CD4-positive, alpha-beta T cell treated with Interleukin-17A for 4 hours (primary cell): Measurements from ENCODE around the gene PAEP.

Experiments used
- DNase-seq: peaks from one replicate; pipeline ENCODE4 v3.0.0-alpha.2; 2020; ENCODE audit warnings: mixed read lengths

Gene PAEP

DNA sequence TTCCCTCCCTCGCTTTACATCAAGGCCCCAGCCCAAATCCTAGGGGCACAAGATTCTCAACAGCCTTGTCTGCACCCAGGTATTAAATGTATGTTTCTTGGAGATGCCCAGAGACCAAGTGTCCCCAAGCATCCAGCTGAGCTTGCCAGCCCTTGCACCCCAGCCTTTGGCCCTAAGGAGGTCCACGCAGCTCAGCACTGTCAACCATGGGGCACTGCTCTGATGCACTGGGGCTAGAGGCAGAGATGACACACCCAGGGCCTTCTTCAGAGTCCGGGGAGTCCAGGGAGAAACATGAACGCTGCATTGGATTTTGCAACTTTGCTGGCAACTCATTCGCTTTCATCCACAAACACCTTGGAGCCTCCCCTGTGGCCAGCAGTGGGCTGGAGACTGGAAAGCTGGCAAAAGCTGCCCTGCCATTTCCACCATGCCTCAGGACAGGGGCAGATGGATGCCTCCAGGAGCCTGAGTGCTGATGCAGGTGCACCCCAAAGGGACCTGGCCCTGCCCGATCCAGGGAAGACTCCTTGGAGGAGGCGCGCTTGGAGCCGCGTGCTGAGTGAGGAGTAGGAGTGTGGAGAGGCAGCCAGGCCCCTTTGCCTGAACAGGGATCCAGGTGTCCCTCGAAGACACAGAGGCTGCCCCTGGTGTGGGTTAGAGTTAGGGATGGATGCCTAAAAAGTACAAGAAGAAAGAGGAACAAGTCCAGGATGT is 19.3 kb downstream of the PAEP start:
- DNase-seq = no peak

DNA sequence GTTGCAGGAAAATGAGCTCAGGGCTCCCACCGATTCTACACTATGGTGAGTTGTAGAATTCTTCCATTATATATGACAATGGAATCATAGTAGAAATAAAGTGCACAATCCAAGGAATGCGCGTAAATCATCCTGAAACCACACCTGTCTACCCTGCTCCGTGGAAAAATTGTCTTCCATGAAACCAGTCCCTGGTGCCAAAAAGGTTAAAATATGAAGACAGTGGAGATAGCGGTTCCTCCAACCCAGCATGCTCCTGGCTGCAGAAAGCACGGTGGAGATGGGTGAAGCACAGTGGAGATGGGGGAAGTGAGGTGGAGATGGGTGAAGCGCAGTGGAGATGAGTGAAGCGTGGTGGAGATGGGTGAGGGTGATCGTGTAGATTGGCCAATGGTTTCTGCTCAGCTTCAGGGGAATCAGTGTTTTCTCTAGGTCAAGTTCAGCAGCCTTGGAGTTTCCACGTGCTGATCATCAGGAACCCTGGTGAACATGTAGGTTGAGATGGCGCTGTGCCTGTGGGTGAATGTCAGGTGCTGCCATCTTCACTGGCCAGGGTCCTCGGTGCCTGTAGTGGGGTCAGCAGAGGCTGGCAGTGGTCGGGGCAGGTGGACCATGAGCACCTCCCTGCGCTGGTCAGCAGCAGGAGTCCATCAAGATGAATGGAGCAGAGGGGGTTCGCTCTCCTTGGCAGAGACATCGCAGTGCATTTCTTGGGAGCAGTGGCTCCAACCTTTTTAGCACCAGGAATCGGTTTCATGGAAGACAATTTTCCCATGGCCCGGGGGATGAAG is 20.3 kb downstream of the PAEP start:
- no peak for DNase-seq

DNA sequence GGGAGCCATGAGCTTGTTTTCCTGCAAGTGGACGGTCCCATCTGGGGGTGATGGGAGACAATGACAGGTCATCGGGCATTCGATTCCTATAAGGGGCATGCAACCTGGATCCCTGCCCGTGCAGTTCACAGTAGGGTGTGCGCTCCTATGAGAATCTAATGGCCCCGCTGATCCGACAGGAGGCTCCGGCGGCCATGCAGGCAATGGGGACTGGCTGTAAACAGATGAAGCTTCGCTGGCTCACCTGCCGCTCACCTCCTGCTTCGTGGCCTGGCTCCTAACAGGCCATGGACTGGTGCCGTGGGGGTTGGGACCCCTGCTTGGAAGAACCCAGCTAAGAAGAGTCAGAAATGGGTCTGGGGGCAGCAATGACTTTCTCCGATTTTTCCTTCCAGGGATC is 21.0 kb downstream of the PAEP start:
- no peak for DNase-seq

DNA sequence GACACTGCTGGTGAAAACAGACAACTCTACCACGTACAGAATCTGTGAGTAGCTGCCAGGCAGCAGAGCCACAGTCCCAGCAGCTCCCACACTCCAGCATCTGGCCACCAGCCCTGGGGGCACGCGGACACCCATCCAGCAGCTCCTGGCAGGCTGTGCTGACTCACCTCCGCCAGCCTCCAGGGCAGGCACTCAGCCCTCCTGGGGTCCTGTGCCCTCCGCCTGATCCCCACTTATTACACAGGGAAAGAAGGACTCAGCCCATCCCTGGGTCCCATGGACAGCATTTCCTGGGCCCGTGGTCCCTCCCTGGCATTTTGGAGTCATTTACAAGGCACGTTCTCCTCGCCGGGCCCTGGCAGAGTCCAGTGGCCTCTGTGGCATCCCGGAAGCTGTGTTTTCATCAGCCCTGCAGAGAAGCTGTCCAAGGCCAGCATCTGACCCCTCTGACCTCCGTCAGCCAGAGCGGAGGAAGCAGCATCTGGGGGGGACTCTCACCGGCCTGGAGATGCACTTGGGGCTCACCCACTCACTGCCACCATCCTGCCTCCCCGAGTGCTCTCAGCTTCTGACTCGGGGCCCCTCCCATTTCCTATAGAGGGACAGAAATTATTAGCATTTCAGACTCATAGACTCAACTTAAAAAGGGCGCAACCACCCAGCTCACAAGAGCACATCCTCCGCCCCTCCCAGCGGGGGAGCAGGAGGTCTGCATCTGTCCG is 21.6 kb downstream of the PAEP start:
- DNase-seq = no peak

DNA sequence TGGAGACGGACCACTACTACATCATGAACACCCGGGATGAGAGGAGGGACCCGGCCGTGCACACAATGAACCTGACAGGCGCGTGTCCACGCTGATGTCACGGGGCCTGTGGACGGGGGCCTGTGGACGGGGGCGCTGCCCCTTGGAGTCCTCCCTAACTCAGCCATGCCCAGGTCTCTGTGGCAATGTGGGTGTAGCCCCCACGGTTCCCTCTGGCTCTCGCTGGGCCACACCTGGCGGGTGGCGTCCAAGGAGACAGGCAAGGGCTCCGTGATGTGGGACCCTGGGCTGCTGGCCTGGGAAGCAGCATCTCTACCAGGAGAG is 22.1 kb downstream of the PAEP start:
- no peak for DNase-seq

DNA sequence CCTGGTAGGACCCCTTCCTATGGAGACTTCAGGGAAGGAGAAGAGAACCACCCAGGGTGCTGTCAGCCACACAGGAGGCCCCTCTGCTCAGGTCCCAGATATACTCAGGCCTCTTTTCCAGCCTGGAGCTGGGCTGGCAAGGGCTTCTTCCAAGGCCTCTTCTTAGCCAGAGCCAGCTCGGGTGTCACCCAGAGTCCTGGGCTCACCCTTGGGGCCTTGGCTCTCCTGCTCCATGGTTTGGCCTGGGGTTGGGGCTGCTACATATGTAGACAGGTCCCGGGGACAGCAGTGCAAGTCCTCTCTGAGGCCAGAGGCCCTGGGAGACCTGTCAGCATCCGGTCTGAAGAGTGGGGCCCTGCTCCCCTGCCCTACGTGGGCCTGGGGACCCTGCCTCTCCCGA is 22.8 kb downstream of the PAEP start:
- no peak for DNase-seq

DNA sequence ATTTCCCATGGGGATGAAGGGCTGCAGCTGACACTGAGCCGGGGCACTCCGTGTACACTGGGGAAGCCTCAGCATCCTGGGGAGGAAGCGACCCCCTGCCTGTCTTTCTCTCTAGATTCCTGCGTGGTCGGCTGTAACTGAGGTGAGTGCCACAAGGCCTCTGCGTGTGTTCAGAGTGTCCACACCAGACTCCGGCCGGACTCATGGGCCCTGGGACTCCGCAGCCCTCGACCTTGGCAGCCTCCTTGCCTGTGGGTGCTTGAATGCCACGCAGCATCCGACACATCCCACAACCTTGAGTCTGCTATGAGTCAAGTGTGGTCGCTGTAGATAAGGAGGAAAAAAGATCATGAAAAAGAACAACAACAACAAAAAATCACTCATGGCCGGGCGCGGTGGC is 23.4 kb downstream of the PAEP start:
- no peak for DNase-seq

DNA sequence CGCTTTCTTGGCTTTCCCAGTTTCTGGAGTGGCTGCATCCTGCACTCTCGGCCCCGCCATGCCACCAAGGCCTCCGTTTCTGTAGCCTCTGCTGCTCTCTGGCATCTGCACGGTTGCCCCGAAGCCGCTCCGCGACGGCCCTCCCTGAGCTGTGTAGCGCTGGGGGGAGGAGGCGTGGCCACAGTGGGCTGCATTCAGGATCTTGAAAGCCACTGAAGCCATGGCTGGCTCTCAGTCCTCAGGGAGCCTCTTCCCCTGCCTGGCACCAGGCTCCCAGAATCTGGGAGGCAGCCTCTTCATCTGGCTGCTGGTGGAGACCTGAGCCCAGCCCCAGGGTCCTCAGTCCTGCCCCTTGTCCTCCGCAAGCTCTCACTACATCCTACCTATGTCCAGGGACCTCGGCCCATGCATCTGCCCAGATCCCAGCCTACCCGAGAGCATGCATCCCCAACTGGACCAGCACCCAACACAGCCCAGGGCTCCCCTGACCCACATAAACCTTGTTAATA is 25.1 kb downstream of the PAEP start:
- no peak for DNase-seq

DNA sequence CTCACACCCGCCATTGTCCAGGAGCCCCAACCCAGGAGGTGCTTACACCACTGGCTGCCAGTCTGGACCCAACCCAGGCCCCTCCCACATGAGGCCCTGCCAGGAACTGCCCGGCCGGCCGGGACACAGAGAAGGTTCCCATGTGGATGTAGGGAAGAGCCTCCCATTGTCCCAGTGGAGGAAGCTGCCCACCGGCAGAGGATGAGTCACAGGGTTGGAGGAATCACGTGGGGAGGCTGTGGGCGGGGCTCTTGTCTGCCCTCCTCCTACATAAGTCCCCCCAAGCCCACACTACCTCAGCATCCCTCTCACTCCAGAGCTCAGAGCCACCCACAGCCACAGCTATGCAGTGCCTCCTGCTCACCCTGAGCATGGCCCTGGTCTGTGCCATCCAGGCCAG is 26.1 kb downstream of the PAEP start:
- no peak for DNase-seq

DNA sequence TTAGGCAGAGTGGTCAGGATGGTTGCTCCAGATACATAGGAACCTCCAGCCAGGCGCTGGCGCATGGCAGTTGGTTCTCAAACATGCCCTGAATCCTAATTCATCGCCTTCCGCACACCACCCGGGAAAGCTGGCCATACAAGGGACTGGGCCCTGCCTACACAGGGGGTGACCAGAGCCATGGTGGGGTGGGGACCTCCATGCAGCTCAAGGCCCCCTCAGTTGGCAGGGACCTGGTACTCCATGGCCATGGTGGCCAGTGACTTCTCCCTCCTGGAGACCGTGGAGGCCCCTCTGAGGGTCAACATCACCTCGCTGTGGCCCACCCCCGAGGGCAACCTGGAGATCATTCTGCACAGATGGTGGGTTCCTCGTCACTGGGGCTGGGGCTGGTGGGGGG is 26.8 kb downstream of the PAEP start:
- no peak for DNase-seq

DNA sequence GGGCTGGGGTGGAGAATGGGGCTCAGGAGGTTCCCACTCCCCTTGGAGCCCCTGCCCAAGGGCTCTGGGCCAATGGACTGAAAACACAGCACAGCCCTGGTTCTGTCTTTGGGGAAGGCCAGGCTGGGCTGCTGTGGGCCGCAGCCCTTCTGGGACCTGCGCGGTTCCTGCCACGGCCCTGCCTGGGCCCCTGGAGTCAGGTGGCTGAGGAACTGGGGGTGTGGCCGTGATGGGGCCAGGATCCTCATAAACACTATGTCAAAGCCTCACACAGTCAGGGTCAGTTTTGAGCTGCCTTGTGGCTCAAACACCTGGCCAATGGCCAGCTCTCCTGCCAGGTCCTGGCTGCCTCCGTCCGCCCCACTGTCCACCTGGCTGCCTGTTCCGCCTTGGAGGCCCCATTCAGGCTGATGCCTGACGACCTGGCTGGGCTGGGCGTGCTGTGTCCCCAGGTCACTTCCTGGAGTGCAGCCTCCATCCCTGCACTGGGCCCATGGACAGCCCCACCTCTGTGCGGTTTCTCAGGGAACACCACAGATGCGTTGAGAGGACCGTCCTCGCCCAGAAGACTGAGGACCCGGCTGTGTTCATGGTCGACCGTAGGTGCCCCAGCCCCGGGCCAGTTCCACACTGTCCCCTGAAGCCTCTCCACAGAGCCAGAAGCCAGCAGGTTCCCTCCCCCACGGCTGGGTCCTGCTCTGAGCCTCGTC is 27.5 kb downstream of the PAEP start:
- no peak for DNase-seq

DNA sequence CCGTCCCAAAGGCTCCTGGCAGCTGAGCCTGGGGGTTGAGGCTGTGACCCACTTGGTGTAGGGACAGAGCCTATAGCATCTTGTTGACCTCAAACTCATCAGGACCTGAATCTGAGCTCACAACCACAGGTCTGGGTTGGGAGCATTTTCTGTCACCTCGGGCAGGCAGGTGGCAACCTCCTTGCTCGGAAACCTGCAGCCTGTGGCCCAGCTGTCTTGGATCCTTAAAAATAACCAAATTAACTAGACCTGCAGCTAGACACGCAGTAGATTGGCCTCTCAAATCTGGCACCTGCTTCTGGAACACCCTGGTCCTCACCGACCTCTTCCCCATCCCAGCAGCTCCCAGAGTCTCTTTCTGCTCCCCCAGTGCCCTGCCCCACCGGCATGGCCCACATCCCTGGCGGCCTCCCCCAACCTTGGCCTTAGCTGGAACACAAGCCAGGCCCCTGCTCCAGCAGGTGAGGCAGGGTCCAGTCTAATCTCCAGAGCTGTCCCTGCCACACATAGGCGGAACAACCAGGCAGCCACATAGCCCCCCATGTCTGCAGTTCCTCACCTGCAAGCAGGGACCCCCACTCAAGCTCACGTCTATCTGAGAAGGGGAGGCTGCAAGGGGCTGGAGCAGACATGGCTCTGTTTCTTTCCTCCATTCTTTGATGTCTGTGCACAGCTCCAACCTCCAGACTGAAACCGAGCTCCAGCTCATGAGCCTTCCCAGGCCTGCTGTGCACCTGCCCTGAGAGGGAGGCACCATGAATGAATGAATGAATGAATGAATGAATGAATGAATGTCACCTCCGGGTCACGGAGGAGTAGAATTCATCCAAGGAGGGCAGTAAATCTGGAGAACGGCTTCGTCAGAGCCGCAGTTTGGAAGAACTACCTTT is 28.3 kb downstream of the PAEP start:
- DNase-seq = no peak

DNA sequence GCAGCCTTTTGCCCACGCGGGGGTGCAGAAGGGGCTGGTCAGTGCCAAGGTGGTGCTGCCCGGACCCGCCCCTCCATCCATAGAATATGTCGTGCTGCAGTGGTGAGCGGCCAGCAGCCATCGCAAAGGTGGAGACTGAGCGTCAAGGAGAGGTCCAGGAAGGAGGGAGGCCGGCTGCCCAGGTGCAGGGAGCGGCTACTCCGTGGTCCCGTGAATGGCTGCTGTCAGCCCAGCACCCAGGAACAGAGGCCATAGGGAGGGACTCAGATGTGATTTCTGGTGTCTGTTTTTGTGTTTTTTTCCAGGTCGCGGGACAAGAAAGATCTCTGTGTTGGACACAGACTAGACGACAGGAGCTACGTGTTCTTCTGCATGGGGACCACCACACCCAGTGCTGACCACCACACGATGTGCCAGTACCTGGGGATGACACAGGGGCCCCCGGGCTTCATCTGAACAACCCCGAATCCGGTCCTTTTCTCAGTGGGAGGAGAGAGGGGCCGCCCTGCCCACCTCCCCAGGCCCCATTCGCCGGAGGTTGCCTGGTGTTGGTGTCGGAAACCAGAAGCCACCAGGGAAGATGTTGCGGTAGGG is 29.0 kb downstream of the PAEP start:
- no peak for DNase-seq

DNA sequence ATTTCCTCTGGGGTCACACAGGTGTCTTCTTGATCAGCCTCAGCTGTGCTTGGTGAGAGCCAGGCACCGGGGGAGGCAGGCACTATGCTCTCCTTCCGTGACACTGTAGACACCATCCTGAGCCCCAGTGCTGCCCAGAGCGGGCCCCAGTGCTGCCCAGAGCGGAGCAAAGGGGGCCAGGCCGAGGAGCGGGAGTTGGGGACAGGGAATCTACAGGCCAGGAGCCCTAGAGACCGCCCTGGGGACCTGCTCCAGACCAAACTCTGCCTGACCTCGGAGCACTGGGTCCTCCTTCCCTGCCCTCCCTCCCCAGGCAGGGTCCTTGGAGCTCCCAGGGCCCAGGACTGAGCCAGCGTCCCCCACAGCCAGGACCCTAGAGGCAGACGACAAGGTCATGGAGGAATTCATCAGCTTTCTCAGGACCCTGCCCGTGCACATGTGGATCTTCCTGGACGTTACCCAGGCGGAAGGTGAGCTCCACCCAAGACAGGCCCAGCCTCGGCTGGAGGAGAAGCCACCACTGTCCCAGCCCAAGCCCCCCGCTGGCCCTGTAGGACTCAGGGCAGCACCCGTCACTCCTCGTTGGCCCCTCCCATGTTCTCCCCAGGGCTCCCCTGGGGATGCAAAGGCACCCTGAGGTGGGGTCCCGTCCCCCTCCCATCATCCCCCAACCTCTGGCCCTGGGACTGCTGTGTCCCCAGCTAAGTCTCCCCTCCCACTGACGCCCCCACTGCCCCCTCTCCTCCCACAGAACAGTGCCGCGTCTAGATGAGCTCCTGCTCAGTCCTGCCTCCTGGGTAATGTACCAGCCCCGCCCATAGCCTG is 30.2 kb downstream of the PAEP start:
- no peak for DNase-seq

DNA sequence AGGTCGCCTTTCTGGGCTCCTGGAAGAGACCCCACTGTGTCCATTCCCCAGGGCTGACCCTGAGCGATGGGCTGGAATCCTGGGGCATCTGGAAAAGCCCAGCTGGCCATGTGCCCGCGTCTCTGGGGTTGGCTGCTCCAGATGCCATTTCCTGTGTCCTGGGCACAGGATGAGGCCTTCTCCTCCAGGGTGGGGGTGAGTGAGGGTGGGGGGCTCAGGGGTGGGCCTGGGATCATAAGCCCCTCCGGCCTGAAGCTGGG is 30.7 kb downstream of the PAEP start:
- DNase-seq = no peak

DNA sequence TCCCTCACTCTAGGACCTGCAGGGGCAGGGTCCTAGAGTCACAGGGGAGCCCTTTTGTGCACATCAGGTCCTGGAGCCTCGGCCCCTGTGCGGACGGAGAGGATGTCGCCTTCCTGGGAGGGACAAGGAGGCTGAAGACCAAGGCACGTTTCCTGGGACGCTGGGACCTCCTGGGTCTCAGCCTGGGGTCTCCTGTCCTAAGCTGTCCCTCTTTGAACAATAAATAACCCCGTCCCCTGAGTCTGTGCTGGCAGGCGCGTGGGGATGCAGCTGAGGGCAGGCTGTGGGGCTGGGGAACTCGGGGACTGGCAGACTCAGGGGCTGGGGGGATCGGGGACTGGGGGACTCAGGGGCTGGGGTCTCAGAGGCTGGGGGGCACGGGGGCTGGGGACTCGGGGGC is 31.1 kb downstream of the PAEP start:
- DNase-seq = no peak

DNA sequence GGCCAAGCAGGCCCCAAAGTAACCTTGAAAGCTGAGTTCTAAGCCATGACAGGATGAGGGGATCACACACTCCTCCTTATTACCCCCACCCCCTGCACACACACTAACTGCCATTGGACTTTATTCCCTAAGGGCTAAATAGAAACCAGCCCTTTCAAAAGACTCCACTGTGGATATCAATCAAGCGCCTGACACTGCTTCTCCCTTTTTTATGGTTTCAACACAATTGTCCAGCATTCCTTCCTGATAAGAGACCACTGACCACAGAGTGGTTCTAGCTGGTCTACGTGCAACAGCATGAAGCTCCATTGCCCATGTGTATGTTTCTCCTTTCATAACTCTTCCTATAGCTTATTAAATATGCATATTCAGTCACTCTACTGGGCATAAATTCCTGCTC is 34.7 kb downstream of the PAEP start:
- DNase-seq = no peak

DNA sequence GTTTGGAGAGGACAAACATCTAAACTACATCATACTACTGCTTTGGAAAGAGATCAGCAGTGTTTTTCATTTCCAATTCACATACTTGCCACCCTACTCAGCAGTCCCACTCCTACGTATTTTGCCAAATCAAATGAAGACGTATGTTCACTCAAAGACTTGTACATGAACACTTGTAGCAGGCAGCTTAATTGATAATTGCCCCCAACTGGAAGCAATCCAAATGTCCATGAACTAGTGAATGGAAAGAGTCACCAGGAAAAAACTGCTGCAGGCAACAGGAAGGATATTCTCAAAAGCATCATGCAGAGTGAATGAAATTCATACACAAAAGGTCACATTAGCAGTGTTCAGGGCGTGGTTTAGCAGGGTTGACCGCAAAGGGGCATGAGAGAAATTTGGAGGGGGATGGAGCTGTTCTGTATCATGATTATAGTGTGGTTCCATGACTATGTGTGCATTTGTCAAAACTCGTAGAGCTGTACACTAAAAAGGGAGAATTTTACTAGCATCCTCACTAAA is 38.8 kb downstream of the PAEP start:
- no peak for DNase-seq

DNA sequence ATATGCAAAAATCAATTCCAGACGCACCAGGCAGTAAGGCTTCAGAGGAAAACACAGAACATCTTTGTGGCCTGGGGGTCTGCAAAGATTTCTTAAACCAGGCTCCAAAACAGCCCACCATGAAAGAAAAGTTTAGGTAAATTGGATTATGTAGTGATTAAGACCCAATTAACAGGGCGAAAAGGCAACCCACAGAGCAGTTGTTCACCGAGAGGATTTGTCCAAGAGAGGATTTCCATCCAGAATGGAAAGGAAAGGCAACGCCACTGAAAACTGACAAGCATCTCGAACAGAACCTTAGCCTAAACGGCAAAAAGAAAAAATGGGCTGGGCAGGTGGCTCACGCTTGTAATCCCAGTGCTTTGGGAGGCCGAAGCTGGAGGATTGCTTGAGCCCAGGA is 40.4 kb downstream of the PAEP start:
- no peak for DNase-seq

DNA sequence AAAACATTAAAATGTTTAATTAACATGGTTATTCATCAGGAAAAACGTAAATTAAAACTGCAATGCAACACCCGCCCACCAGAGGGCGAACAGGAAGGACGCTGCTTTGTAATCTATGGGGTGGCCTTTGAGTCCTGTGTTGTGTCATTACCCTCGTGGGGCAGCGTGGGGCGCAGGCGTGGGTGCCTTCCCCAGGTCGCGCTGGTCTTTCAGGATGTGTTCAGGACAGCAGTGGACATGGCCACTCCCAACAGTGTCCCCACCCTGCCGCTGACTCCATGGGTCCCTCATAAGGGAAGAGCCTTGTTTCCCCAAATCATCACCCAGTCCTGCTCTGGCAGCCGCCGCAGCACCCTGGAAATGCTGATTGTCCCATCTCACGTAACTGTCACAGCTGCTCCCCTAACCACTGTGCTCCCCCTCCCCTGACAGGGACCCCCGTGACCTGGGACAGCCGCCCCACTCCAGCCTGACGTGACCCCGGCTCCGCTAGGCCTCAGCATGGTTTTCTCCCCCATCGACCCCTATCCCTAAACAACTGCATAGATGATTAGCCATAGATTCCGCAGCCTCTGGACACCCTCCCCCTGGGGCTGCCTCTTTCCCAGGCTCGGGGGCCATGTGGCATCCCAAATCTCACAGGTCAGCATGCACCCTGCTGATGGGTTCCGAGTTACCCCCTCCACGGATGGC is 41.4 kb downstream of the PAEP start:
- peak; percentile 58 for DNase-seq
